Measurements from ENCODE around the gene CD84. TPM values are rescaled to one million over a fixed set of nuclear protein-coding genes. Genes with fewer than 3 reads are reported as not detected.

Gene CD84
- total RNA-seq, 2 donors from 2014 or later: 1.2 to 6.7 TPM

- no peaks in the 10 kb centered on the region for H3K27me3 ChIP-seq (replicated peaks; ENCODE audit: insufficient read depth)
- H3K4me3 ChIP-seq: no peak overlapping the region
- TF ChIP-seq POLR2A (IDR thresholded peaks at IDR 0.05) (no peak), POLR2AphosphoS5 (IDR thresholded peaks at IDR 0.05) (no peak)
- TF ChIP-seq, protein P1, sequence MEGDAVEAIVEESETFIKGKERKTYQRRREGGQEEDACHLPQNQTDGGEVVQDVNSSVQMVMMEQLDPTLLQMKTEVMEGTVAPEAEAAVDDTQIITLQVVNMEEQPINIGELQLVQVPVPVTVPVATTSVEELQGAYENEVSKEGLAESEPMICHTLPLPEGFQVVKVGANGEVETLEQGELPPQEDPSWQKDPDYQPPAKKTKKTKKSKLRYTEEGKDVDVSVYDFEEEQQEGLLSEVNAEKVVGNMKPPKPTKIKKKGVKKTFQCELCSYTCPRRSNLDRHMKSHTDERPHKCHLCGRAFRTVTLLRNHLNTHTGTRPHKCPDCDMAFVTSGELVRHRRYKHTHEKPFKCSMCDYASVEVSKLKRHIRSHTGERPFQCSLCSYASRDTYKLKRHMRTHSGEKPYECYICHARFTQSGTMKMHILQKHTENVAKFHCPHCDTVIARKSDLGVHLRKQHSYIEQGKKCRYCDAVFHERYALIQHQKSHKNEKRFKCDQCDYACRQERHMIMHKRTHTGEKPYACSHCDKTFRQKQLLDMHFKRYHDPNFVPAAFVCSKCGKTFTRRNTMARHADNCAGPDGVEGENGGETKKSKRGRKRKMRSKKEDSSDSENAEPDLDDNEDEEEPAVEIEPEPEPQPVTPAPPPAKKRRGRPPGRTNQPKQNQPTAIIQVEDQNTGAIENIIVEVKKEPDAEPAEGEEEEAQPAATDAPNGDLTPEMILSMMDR (IDR thresholded peaks at IDR 0.05): no peak
- H3K4me1 ChIP-seq (replicated peaks): no peaks in the 10 kb centered on the region
- no peak overlapping the region for H3K27ac ChIP-seq
- WGBS: 94% methylated on average over 1 of the region's 1 CpG
- intact Hi-C loops (cut with DNase I): no loop called here
- H3K9me3 ChIP-seq: no peaks in the 10 kb centered on the region
- DNase-seq (ENCODE audit: low spot score): no peak
- H3K36me3 ChIP-seq: no peaks in the 10 kb centered on the region
Measured at GRCh38 chr1:160544647-160545046, 34.6 kb downstream of the CD84 start.

- no peak for DNase-seq (ENCODE audit: low spot score)
- TF ChIP-seq POLR2A (IDR thresholded peaks at IDR 0.05): no peak
- TF ChIP-seq POLR2AphosphoS5 (IDR thresholded peaks at IDR 0.05): no peak
- TF ChIP-seq, protein P1 (IDR thresholded peaks at IDR 0.05): no peak
Measured at GRCh38 chr1:160542303-160542945, 36.9 kb downstream of the CD84 start.

GRCh38 chr1:160541622-160542302, 37.5 kb downstream of the CD84 start:
- H3K36me3 ChIP-seq: no peaks in the 10 kb centered on the region
- DNase-seq (ENCODE audit: low spot score): no peak
- WGBS: 33% methylated on average over 1 of the region's 1 CpG
- no peak overlapping the region for H3K4me3 ChIP-seq
- H3K4me1 ChIP-seq (replicated peaks): no peaks in the 10 kb centered on the region
- TF ChIP-seq POLR2A (IDR thresholded peaks at IDR 0.05): no peak
- TF ChIP-seq, protein P1 (IDR thresholded peaks at IDR 0.05): no peak
- TF ChIP-seq POLR2AphosphoS5 (IDR thresholded peaks at IDR 0.05): no peak
- H3K27ac ChIP-seq: no peak overlapping the region
- H3K27me3 ChIP-seq (replicated peaks; ENCODE audit: insufficient read depth): no peaks in the 10 kb centered on the region
- H3K9me3 ChIP-seq: no peaks in the 10 kb centered on the region
- intact Hi-C loops (cut with DNase I): no loop called here

More at GRCh38 chr1:160542303-160542945, 36.9 kb downstream of the CD84 start:
- 0% methylated on average over 2 of the region's 2 CpGs for WGBS
- no peak overlapping the region for H3K4me3 ChIP-seq
- intact Hi-C loops (cut with DNase I): no loop called here
- no peaks in the 10 kb centered on the region for H3K27me3 ChIP-seq (replicated peaks; ENCODE audit: insufficient read depth)
- H3K9me3 ChIP-seq: no peaks in the 10 kb centered on the region
- no peaks in the 10 kb centered on the region for H3K4me1 ChIP-seq (replicated peaks)
- no peaks in the 10 kb centered on the region for H3K36me3 ChIP-seq
- H3K27ac ChIP-seq: no peak overlapping the region

GRCh38 chr1:160540859-160541233, 38.5 kb downstream of the CD84 start:
- no peaks in the 10 kb centered on the region for H3K4me1 ChIP-seq (replicated peaks)
- intact Hi-C loops (cut with DNase I): no loop called here

More at GRCh38 chr1:160540859-160541233, 38.5 kb downstream of the CD84 start:
- no peak for DNase-seq (ENCODE audit: low spot score)
- H3K9me3 ChIP-seq: no peaks in the 10 kb centered on the region
- no peak overlapping the region for H3K4me3 ChIP-seq
- no peak overlapping the region for H3K27ac ChIP-seq
- TF ChIP-seq POLR2A (IDR thresholded peaks at IDR 0.05) (no peak), POLR2AphosphoS5 (IDR thresholded peaks at IDR 0.05) (no peak)
- TF ChIP-seq, protein P1 (IDR thresholded peaks at IDR 0.05): no peak
- no peaks in the 10 kb centered on the region for H3K36me3 ChIP-seq
- no peaks in the 10 kb centered on the region for H3K27me3 ChIP-seq (replicated peaks; ENCODE audit: insufficient read depth)

All from prostate gland (tissue), 2 donors.